WTC11 (cell line): ENCODE measurements around the gene U2AF1L4. TPM values are rescaled to one million over a fixed set of nuclear protein-coding genes. Genes with fewer than 3 reads are reported as not detected.

ENCODE experiments used
- ATAC-seq: fragments of 200-7000 bp; cut with Tn5 transposase; 2 replicates; pipeline ENCODE4 v1.10.0; 2021; ENCODE audit warnings: mild to moderate bottlenecking, moderate library complexity
- CTCF ChIA-PET: fragments of 300-600 bp; sonication (Branson Sonifier 250); formaldehyde crosslinking; loops from one replicate; lab custom pipeline; 2021; ENCODE audit warnings: antibody characterized with exemption; lab: Charles Lee
- POLR2A ChIA-PET: fragments of 350-600 bp; sonication (Branson Sonifier 250); formaldehyde crosslinking; loops from one replicate; lab custom pipeline; 2021; ENCODE audit warnings: antibody characterized with exemption; lab: Charles Lee
- DNase-seq: peaks from one replicate; pipeline ENCODE4 v3.0.0; 2021; ENCODE audit warnings: low spot score
- H3K27ac Mint-ChIP-seq: 2 replicates; pipeline ENCODE4 v1.8.0; 2021; ENCODE audit warnings: mixed read lengths
- H3K27me3 Mint-ChIP-seq: 2 replicates; pipeline ENCODE4 v1.8.0; 2021; ENCODE audit warnings: low read depth, mild to moderate bottlenecking, moderate library complexity, mixed read lengths
- H3K36me3 Mint-ChIP-seq: 2 replicates; pipeline ENCODE4 v1.8.0; 2021; ENCODE audit warnings: mixed read lengths
- H3K4me1 Mint-ChIP-seq: 2 replicates; pipeline ENCODE4 v1.8.0; 2022; ENCODE audit warnings: mixed read lengths
- H3K4me3 Mint-ChIP-seq: 2 replicates; pipeline ENCODE4 v1.8.0; 2021; ENCODE audit warnings: mild to moderate bottlenecking, moderate library complexity, mixed read lengths
- H3K9me3 Mint-ChIP-seq: 2 replicates; pipeline ENCODE4 v1.8.0; 2021; ENCODE audit warnings: mixed read lengths
- CREM ChIP-seq: sonication (generic); formaldehyde crosslinking; IDR thresholded peaks from 2 replicates; pipeline ENCODE4 v1.8.1; 2022; ENCODE audit warnings: mild to moderate bottlenecking, missing genetic modification reagents, moderate library complexity
- FOXJ3 ChIP-seq: sonication (generic); formaldehyde crosslinking; IDR thresholded peaks from 2 replicates; pipeline ENCODE4 v1.9.0; 2021; ENCODE audit warnings: missing genetic modification reagents, mild to moderate bottlenecking, borderline replicate concordance
- GABPB1 ChIP-seq: sonication (generic); formaldehyde crosslinking; IDR thresholded peaks from 2 replicates; pipeline ENCODE4 v1.8.1; 2023; ENCODE audit warnings: mild to moderate bottlenecking, missing genetic modification reagents
- MXD4 ChIP-seq: fragments of 250-450 bp; sonication (Bioruptor Pico); IDR thresholded peaks from 2 replicates; pipeline ENCODE4 v1.8.0; 2021; ENCODE audit warnings: mild to moderate bottlenecking, moderate library complexity, borderline replicate concordance
- MYBL2 ChIP-seq: sonication (generic); formaldehyde crosslinking; IDR thresholded peaks from 2 replicates; pipeline ENCODE4 v1.8.1; 2023; ENCODE audit warnings: mild to moderate bottlenecking, moderate library complexity, missing genetic modification reagents
- NFATC4 ChIP-seq: fragments of 250-450 bp; sonication (Bioruptor Pico); IDR thresholded peaks from 2 replicates; pipeline ENCODE4 v1.9.0; 2021; ENCODE audit warnings: mild to moderate bottlenecking
- NFYB ChIP-seq: sonication (generic); formaldehyde crosslinking; conservative IDR thresholded peaks from 2 replicates; pipeline ENCODE4 v1.8.0; 2022; ENCODE audit warnings: low read depth, missing genetic modification reagents
- RELA ChIP-seq: sonication (generic); formaldehyde crosslinking; IDR thresholded peaks from 2 replicates; pipeline ENCODE4 v1.8.1; 2022; ENCODE audit warnings: missing genetic modification reagents, mild to moderate bottlenecking, borderline replicate concordance
- TCF7 ChIP-seq: sonication (generic); formaldehyde crosslinking; IDR thresholded peaks from 2 replicates; pipeline ENCODE4 v1.8.0; 2022; ENCODE audit warnings: mild to moderate bottlenecking, low read depth, missing genetic modification reagents, moderate library complexity
- TEAD1 ChIP-seq: sonication (generic); formaldehyde crosslinking; IDR thresholded peaks from 2 replicates; pipeline ENCODE4 v1.8.0; 2022; ENCODE audit warnings: mild to moderate bottlenecking, missing genetic modification reagents
- ZNF121 ChIP-seq: sonication (generic); formaldehyde crosslinking; IDR thresholded peaks from 2 replicates; pipeline ENCODE4 v1.8.0; 2023; ENCODE audit warnings: missing genetic modification reagents
- ZNF317 ChIP-seq: sonication (generic); formaldehyde crosslinking; IDR thresholded peaks from 2 replicates; pipeline ENCODE4 v1.8.1; 2023; ENCODE audit warnings: low read depth, mild to moderate bottlenecking, moderate library complexity, missing genetic modification reagents, borderline replicate concordance
- total RNA-seq: library from RNA; stranded (reverse); gene quantifications from 3 replicates; pipeline ENCODE4 v1.2.3, GENCODE V29; 2021
- TF ChIP-seq, protein P1 (sequence below): sonication (generic); formaldehyde crosslinking; IDR thresholded peaks from 2 replicates; pipeline ENCODE4 v1.8.1; 2023; ENCODE audit warnings: mild to moderate bottlenecking, missing genetic modification reagents
- TF ChIP-seq, protein P2 (sequence below): sonication (generic); formaldehyde crosslinking; IDR thresholded peaks from 2 replicates; pipeline ENCODE4 v1.8.1; 2022; ENCODE audit warnings: mild to moderate bottlenecking, missing genetic modification reagents, moderate library complexity, borderline replicate concordance
- TF ChIP-seq, protein P3 (sequence below): fragments of 200-600 bp; IDR thresholded peaks from 2 replicates; pipeline ENCODE4 v1.8.0; 2022; ENCODE audit warnings: antibody characterized with exemption
- TF ChIP-seq, protein P4 (sequence below): sonication (generic); formaldehyde crosslinking; IDR thresholded peaks from 2 replicates; pipeline ENCODE4 v1.8.0; 2022; ENCODE audit warnings: missing genetic modification reagents
- TF ChIP-seq, protein P5 (sequence below): sonication (generic); formaldehyde crosslinking; IDR thresholded peaks from 2 replicates; pipeline ENCODE4 v1.8.1; 2022; ENCODE audit warnings: low read depth, missing genetic modification reagents, borderline replicate concordance
- TF ChIP-seq, protein P6 (sequence below): sonication (generic); formaldehyde crosslinking; IDR thresholded peaks from 2 replicates; pipeline ENCODE4 v1.8.1; 2023; ENCODE audit warnings: mild to moderate bottlenecking, missing genetic modification reagents
- TF ChIP-seq, protein P7 (sequence below): fragments of 250-450 bp; sonication (Bioruptor Pico); IDR thresholded peaks from 2 replicates; pipeline ENCODE4 v1.9.0; 2021; ENCODE audit warnings: mild to moderate bottlenecking, borderline replicate concordance

U2AF1L4 gene
- total RNA-seq, 1 experiment from 2014 or later = 20.9 TPM

DNA sequence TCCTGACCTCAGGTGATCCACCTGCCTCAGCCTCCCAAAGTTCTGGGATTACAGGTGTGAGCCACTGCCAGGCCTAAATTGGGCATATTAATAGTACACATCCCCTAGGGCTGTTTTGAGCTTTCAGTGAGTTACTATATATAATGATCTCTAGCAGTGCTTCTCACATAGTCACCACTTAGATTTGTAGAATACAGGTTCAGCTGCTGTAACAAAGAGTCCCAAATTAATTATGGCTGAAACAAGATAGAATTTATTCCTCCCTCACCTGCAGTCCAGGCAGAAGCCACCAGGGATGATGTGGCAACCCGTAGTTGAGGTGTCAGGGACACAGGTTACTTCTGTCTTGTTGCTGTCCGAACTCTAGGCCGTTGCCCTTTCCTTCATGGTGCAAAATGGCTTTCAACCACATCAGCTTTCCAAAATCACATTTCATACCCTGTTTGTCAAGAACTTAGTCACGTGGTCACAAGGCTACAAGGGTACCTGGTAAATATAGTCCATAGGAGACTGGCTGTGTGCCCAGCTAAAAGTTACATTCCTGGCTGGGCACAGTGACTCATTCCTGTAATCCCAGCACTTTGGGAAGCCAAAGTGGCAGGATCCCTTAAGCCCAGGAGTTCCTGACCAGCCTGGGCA, 15.6 kb upstream of the U2AF1L4 start:
- no peak overlapping the region for H3K4me3 Mint-ChIP-seq

More for the DNA sequence above, 15.6 kb upstream of the U2AF1L4 start:
- peaks cover 12% of the 10 kb centered on the region for H3K4me1 Mint-ChIP-seq
- no peak for TF ChIP-seq RELA (CRISPR knock-in tag)
- TF ChIP-seq, protein P1, sequence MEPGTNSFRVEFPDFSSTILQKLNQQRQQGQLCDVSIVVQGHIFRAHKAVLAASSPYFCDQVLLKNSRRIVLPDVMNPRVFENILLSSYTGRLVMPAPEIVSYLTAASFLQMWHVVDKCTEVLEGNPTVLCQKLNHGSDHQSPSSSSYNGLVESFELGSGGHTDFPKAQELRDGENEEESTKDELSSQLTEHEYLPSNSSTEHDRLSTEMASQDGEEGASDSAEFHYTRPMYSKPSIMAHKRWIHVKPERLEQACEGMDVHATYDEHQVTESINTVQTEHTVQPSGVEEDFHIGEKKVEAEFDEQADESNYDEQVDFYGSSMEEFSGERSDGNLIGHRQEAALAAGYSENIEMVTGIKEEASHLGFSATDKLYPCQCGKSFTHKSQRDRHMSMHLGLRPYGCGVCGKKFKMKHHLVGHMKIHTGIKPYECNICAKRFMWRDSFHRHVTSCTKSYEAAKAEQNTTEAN (CRISPR knock-in tag) = no peak
- TF ChIP-seq, protein P2, sequence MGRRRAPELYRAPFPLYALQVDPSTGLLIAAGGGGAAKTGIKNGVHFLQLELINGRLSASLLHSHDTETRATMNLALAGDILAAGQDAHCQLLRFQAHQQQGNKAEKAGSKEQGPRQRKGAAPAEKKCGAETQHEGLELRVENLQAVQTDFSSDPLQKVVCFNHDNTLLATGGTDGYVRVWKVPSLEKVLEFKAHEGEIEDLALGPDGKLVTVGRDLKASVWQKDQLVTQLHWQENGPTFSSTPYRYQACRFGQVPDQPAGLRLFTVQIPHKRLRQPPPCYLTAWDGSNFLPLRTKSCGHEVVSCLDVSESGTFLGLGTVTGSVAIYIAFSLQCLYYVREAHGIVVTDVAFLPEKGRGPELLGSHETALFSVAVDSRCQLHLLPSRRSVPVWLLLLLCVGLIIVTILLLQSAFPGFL = no peak
- TF ChIP-seq ZNF121 (CRISPR knock-in tag) = no peak
- no peak for TF ChIP-seq MYBL2 (CRISPR knock-in tag)
- TF ChIP-seq, protein P3, sequence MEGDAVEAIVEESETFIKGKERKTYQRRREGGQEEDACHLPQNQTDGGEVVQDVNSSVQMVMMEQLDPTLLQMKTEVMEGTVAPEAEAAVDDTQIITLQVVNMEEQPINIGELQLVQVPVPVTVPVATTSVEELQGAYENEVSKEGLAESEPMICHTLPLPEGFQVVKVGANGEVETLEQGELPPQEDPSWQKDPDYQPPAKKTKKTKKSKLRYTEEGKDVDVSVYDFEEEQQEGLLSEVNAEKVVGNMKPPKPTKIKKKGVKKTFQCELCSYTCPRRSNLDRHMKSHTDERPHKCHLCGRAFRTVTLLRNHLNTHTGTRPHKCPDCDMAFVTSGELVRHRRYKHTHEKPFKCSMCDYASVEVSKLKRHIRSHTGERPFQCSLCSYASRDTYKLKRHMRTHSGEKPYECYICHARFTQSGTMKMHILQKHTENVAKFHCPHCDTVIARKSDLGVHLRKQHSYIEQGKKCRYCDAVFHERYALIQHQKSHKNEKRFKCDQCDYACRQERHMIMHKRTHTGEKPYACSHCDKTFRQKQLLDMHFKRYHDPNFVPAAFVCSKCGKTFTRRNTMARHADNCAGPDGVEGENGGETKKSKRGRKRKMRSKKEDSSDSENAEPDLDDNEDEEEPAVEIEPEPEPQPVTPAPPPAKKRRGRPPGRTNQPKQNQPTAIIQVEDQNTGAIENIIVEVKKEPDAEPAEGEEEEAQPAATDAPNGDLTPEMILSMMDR = no peak
- TF ChIP-seq MXD4 (CRISPR knock-in tag) = no peak
- TF ChIP-seq, protein P4, sequence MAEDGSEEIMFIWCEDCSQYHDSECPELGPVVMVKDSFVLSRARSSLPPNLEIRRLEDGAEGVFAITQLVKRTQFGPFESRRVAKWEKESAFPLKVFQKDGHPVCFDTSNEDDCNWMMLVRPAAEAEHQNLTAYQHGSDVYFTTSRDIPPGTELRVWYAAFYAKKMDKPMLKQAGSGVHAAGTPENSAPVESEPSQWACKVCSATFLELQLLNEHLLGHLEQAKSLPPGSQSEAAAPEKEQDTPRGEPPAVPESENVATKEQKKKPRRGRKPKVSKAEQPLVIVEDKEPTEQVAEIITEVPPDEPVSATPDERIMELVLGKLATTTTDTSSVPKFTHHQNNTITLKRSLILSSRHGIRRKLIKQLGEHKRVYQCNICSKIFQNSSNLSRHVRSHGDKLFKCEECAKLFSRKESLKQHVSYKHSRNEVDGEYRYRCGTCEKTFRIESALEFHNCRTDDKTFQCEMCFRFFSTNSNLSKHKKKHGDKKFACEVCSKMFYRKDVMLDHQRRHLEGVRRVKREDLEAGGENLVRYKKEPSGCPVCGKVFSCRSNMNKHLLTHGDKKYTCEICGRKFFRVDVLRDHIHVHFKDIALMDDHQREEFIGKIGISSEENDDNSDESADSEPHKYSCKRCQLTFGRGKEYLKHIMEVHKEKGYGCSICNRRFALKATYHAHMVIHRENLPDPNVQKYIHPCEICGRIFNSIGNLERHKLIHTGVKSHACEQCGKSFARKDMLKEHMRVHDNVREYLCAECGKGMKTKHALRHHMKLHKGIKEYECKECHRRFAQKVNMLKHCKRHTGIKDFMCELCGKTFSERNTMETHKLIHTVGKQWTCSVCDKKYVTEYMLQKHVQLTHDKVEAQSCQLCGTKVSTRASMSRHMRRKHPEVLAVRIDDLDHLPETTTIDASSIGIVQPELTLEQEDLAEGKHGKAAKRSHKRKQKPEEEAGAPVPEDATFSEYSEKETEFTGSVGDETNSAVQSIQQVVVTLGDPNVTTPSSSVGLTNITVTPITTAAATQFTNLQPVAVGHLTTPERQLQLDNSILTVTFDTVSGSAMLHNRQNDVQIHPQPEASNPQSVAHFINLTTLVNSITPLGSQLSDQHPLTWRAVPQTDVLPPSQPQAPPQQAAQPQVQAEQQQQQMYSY (CRISPR knock-in tag) = no peak
- TF ChIP-seq, protein P5, sequence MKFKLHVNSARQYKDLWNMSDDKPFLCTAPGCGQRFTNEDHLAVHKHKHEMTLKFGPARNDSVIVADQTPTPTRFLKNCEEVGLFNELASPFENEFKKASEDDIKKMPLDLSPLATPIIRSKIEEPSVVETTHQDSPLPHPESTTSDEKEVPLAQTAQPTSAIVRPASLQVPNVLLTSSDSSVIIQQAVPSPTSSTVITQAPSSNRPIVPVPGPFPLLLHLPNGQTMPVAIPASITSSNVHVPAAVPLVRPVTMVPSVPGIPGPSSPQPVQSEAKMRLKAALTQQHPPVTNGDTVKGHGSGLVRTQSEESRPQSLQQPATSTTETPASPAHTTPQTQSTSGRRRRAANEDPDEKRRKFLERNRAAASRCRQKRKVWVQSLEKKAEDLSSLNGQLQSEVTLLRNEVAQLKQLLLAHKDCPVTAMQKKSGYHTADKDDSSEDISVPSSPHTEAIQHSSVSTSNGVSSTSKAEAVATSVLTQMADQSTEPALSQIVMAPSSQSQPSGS (CRISPR knock-in tag) = no peak
- no peak for TF ChIP-seq NFATC4 (CRISPR knock-in tag)
- TF ChIP-seq TEAD1 = no peak
- TF ChIP-seq GABPB1 = no peak
- TF ChIP-seq, protein P6, sequence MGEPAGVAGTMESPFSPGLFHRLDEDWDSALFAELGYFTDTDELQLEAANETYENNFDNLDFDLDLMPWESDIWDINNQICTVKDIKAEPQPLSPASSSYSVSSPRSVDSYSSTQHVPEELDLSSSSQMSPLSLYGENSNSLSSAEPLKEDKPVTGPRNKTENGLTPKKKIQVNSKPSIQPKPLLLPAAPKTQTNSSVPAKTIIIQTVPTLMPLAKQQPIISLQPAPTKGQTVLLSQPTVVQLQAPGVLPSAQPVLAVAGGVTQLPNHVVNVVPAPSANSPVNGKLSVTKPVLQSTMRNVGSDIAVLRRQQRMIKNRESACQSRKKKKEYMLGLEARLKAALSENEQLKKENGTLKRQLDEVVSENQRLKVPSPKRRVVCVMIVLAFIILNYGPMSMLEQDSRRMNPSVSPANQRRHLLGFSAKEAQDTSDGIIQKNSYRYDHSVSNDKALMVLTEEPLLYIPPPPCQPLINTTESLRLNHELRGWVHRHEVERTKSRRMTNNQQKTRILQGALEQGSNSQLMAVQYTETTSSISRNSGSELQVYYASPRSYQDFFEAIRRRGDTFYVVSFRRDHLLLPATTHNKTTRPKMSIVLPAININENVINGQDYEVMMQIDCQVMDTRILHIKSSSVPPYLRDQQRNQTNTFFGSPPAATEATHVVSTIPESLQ (CRISPR knock-in tag) = no peak
- no peak for TF ChIP-seq CREM
- TF ChIP-seq, protein P7, sequence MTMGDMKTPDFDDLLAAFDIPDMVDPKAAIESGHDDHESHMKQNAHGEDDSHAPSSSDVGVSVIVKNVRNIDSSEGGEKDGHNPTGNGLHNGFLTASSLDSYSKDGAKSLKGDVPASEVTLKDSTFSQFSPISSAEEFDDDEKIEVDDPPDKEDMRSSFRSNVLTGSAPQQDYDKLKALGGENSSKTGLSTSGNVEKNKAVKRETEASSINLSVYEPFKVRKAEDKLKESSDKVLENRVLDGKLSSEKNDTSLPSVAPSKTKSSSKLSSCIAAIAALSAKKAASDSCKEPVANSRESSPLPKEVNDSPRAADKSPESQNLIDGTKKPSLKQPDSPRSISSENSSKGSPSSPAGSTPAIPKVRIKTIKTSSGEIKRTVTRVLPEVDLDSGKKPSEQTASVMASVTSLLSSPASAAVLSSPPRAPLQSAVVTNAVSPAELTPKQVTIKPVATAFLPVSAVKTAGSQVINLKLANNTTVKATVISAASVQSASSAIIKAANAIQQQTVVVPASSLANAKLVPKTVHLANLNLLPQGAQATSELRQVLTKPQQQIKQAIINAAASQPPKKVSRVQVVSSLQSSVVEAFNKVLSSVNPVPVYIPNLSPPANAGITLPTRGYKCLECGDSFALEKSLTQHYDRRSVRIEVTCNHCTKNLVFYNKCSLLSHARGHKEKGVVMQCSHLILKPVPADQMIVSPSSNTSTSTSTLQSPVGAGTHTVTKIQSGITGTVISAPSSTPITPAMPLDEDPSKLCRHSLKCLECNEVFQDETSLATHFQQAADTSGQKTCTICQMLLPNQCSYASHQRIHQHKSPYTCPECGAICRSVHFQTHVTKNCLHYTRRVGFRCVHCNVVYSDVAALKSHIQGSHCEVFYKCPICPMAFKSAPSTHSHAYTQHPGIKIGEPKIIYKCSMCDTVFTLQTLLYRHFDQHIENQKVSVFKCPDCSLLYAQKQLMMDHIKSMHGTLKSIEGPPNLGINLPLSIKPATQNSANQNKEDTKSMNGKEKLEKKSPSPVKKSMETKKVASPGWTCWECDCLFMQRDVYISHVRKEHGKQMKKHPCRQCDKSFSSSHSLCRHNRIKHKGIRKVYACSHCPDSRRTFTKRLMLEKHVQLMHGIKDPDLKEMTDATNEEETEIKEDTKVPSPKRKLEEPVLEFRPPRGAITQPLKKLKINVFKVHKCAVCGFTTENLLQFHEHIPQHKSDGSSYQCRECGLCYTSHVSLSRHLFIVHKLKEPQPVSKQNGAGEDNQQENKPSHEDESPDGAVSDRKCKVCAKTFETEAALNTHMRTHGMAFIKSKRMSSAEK (CRISPR knock-in tag) = no peak
- no peak for TF ChIP-seq TCF7 (CRISPR knock-in tag)
- no peak for TF ChIP-seq NFYB
- no peak for TF ChIP-seq ZNF317
- TF ChIP-seq FOXJ3 (CRISPR knock-in tag) = no peak
- ATAC-seq (no peak), DNase-seq (no peak)
- H3K27ac Mint-ChIP-seq = no peak overlapping the region
- peaks cover 14% of the 10 kb centered on the region for H3K27me3 Mint-ChIP-seq
- no peaks in the 10 kb centered on the region for H3K9me3 Mint-ChIP-seq
- H3K36me3 Mint-ChIP-seq = peaks cover 19% of the 10 kb centered on the region
- ChIA-PET CTCF (interaction anchor here (0.9 kb wide), 1 partner anchor 24 kb away, joined by 3 read pairs; no protein-coding TSS in a partner anchor), POLR2A (no interaction called here)
